SK-N-SH treated with all-trans-retinoic acid at 6 μM for 48 hours (cell line): ENCODE results near the gene KRTAP9-7.

Experiments
- ATAC-seq: fragments of 200-7000 bp; cut with Tn5 transposase; 3 replicates; pipeline ENCODE4 v1.9.1; 2020; ENCODE audit warnings: mild to moderate bottlenecking, moderate library complexity
- ARNTL ChIP-seq: fragments of 450-650 bp; formaldehyde crosslinking; IDR thresholded peaks from 2 replicates; pipeline ENCODE4 v1.5.0; 2020; ENCODE audit warnings: low read depth, mild to moderate bottlenecking, moderate library complexity, borderline replicate concordance
- BACH2 ChIP-seq: fragments of 250-450 bp; sonication (Bioruptor Pico); IDR thresholded peaks from 2 replicates; pipeline ENCODE4 v1.9.0; 2021; ENCODE audit warnings: mild to moderate bottlenecking, borderline replicate concordance
- CSDC2 ChIP-seq: fragments of 250-450 bp; sonication (Bioruptor Pico); IDR thresholded peaks from 2 replicates; pipeline ENCODE4 v1.5.0; 2020; ENCODE audit warnings: mild to moderate bottlenecking, moderate library complexity
- ESRRG ChIP-seq: fragments of 250-450 bp; sonication (Bioruptor Pico); IDR thresholded peaks from 2 replicates; pipeline ENCODE4 v1.6.1; 2021; ENCODE audit warnings: mild to moderate bottlenecking
- GLIS3 ChIP-seq: fragments of 250-450 bp; sonication (Bioruptor Pico); IDR thresholded peaks from 2 replicates; pipeline ENCODE4 v1.5.0; 2020; ENCODE audit warnings: mild to moderate bottlenecking, moderate library complexity
- ISL1 ChIP-seq: fragments of 250-450 bp; sonication (Bioruptor Pico); IDR thresholded peaks from 2 replicates; pipeline ENCODE4 v2.1.2; 2022; ENCODE audit warnings: mild to moderate bottlenecking, moderate library complexity
- OSR1 ChIP-seq: fragments of 250-450 bp; sonication (Bioruptor Pico); IDR thresholded peaks from 2 replicates; pipeline ENCODE4 v1.8.0; 2022; ENCODE audit warnings: moderate library complexity, mild to moderate bottlenecking, inconsistent platforms
- PPARA ChIP-seq: fragments of 250-450 bp; sonication (Bioruptor Pico); IDR thresholded peaks from 2 replicates; pipeline ENCODE4 v1.5.0; 2020; ENCODE audit warnings: mild to moderate bottlenecking, borderline replicate concordance
- RARB ChIP-seq: fragments of 250-450 bp; sonication (Bioruptor Pico); IDR thresholded peaks from 2 replicates; pipeline ENCODE4 v1.8.0; 2021; ENCODE audit warnings: mild to moderate bottlenecking, moderate library complexity
- SNAI2 ChIP-seq: fragments of 250-450 bp; sonication (Bioruptor Pico); IDR thresholded peaks from 2 replicates; pipeline ENCODE4 v1.5.0; 2020; ENCODE audit warnings: mild to moderate bottlenecking, moderate library complexity
- TCF4 ChIP-seq: fragments of 250-450 bp; sonication (Bioruptor Pico); IDR thresholded peaks from 2 replicates; pipeline ENCODE4 v1.8.0; 2021; ENCODE audit warnings: mild to moderate bottlenecking, moderate library complexity, borderline replicate concordance
- TOX ChIP-seq: fragments of 250-450 bp; sonication (Bioruptor Pico); IDR thresholded peaks from 2 replicates; pipeline ENCODE4 v1.8.0; 2021; ENCODE audit warnings: mild to moderate bottlenecking, moderate library complexity, borderline replicate concordance
- ZC3H10 ChIP-seq: fragments of 250-450 bp; sonication (Bioruptor Pico); IDR thresholded peaks from 2 replicates; pipeline ENCODE4 v1.5.1; 2021; ENCODE audit warnings: mild to moderate bottlenecking, moderate library complexity
- ZFP3 ChIP-seq: fragments of 250-450 bp; sonication (Bioruptor Pico); IDR thresholded peaks from 2 replicates; pipeline ENCODE4 v1.5.0; 2020; ENCODE audit warnings: mild to moderate bottlenecking, moderate library complexity
- ZNF565 ChIP-seq: fragments of 450-650 bp; formaldehyde crosslinking; conservative IDR thresholded peaks from 2 replicates; pipeline ENCODE4 v1.5.0; 2020; ENCODE audit warnings: low read depth, mild to moderate bottlenecking, moderate library complexity
- ZNF70 ChIP-seq: fragments of 450-650 bp; formaldehyde crosslinking; IDR thresholded peaks from 2 replicates; pipeline ENCODE4 v1.5.0; 2020; ENCODE audit warnings: mild to moderate bottlenecking, moderate library complexity
- ZNF8 ChIP-seq: fragments of 450-650 bp; formaldehyde crosslinking; IDR thresholded peaks from 2 replicates; pipeline ENCODE4 v1.5.0; 2020; ENCODE audit warnings: mild to moderate bottlenecking, moderate library complexity
- TF ChIP-seq, protein P1 (sequence below): fragments of 250-450 bp; sonication (Bioruptor Pico); IDR thresholded peaks from 2 replicates; pipeline ENCODE4 v1.5.0; 2020; ENCODE audit warnings: mild to moderate bottlenecking, moderate library complexity
- TF ChIP-seq, protein P2 (sequence below): fragments of 250-450 bp; sonication (Bioruptor Pico); IDR thresholded peaks from 2 replicates; pipeline ENCODE4 v1.8.0; 2020; ENCODE audit warnings: mild to moderate bottlenecking, moderate library complexity, borderline replicate concordance
- TF ChIP-seq, protein P3 (sequence below): fragments of 250-450 bp; sonication (Bioruptor Pico); IDR thresholded peaks from 2 replicates; pipeline ENCODE4 v1.5.1; 2020; ENCODE audit warnings: low read depth, mild to moderate bottlenecking, moderate library complexity
- TF ChIP-seq, protein P4 (sequence below): fragments of 250-450 bp; sonication (Bioruptor Pico); IDR thresholded peaks from 2 replicates; pipeline ENCODE4 v1.8.0; 2021; ENCODE audit warnings: low read depth, mild to moderate bottlenecking, moderate library complexity, borderline replicate concordance
- TF ChIP-seq, protein P5 (sequence below): fragments of 250-450 bp; sonication (Bioruptor Pico); IDR thresholded peaks from 2 replicates; pipeline ENCODE4 v1.5.1; 2021; ENCODE audit warnings: mild to moderate bottlenecking, moderate library complexity

Gene KRTAP9-7

DNA sequence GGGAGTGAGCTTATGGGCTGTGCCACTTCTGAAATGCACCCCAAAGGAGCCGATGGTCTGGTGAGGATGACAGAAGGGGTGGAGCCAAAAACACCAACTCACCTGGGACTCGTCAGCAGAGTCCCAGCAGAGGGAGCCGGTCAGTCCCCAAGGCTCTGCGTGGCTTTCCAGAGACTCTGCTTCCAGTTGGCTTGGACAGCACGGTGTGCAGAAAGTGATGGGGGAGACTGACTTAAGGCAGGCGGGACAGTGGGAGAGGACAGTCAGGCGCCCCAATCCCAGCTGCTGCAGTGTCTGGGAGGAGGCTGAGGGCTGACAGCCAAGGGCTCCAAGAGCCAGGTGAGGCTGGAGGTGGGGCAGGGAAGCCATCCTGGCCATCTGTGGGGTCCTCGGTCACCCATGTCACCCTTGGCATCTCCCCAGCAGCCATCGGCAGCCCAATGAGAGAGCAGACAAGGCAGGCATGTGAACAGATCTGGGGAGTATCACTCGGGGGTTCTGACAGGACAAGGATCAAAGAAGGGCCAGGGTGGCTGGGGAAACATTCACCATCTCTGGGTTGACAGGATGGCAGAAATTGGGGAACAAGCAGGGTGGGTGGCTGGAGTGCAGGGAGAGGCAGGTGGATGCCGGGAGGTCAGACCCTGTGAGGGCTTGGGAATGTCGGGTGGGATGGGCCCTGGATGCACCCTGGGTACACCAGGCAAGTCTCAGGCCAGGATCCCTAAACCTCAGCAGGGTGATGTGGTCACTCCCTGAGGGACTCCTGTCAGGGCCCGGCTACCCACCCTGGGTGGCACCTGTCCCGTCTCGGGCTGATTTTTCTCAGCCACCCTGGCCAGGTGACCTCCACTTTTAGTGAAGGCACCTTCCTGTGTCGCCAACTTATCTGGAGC, 48.9 kb downstream of the KRTAP9-7 start:
- TF ChIP-seq RARB (CRISPR knock-in tag) (no peak), OSR1 (CRISPR knock-in tag) (no peak), ZFP3 (CRISPR knock-in tag) (no peak), SNAI2 (CRISPR knock-in tag) (no peak), TCF4 (no peak), ZNF565 (CRISPR knock-in tag) (no peak), ESRRG (CRISPR knock-in tag) (no peak), ARNTL (CRISPR knock-in tag) (no peak), PPARA (CRISPR knock-in tag) (no peak), ISL1 (CRISPR knock-in tag) (no peak), CSDC2 (no peak)
- TF ChIP-seq, protein P1, sequence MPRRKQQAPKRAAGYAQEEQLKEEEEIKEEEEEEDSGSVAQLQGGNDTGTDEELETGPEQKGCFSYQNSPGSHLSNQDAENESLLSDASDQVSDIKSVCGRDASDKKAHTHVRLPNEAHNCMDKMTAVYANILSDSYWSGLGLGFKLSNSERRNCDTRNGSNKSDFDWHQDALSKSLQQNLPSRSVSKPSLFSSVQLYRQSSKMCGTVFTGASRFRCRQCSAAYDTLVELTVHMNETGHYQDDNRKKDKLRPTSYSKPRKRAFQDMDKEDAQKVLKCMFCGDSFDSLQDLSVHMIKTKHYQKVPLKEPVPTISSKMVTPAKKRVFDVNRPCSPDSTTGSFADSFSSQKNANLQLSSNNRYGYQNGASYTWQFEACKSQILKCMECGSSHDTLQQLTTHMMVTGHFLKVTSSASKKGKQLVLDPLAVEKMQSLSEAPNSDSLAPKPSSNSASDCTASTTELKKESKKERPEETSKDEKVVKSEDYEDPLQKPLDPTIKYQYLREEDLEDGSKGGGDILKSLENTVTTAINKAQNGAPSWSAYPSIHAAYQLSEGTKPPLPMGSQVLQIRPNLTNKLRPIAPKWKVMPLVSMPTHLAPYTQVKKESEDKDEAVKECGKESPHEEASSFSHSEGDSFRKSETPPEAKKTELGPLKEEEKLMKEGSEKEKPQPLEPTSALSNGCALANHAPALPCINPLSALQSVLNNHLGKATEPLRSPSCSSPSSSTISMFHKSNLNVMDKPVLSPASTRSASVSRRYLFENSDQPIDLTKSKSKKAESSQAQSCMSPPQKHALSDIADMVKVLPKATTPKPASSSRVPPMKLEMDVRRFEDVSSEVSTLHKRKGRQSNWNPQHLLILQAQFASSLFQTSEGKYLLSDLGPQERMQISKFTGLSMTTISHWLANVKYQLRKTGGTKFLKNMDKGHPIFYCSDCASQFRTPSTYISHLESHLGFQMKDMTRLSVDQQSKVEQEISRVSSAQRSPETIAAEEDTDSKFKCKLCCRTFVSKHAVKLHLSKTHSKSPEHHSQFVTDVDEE (CRISPR knock-in tag): no peak
- peak; percentile 38; the same call in 2 of the 3 replicates for ATAC-seq

DNA sequence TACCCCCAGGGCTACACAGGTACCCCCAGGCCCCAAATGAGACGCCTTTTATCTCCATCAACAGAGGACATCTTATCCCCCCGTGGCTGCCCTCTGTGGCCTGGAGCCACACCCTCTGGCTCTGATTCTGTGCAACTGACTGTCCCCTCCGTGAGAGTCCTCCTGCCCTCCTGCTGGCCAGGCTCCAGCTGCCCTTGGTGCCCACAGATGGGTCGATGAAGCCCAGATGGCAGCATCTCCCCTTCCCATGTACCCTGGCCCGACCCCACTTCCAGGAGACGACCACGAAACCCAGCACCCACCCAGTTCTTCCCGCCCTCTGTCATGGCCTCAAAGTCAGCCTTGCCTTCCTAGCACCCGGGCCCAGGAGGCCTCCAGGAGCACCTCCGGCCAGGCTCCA, 49.6 kb downstream of the KRTAP9-7 start:
- TF ChIP-seq GLIS3 (CRISPR knock-in tag) (no peak), BACH2 (CRISPR knock-in tag) (no peak)
- TF ChIP-seq, all 23 proteins: peak for 0
- no peak for ATAC-seq

DNA sequence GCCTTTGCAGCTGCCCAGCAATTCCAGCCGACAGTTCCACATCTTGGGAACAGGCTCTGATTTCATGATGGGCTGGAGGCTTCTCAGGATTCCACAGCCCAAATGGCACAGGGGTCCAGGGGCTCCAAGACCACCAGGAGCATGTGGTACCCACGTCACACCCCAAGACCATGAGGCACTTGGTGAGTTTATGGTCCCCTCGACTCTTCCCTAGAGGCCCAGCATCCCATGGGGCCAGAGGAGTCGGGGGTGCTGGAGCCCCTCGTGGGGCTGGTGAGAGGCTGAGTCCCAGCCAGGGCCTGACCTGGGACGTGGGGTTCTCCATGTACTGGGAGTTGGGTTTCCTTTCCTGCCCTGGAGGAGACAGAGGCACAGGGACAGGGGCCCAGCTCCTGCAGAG, 50.1 kb downstream of the KRTAP9-7 start:
- TF ChIP-seq ZC3H10 (CRISPR knock-in tag): no peak
- TF ChIP-seq GLIS3 (CRISPR knock-in tag): no peak
- TF ChIP-seq ZFP3 (CRISPR knock-in tag): no peak
- TF ChIP-seq, protein P2, sequence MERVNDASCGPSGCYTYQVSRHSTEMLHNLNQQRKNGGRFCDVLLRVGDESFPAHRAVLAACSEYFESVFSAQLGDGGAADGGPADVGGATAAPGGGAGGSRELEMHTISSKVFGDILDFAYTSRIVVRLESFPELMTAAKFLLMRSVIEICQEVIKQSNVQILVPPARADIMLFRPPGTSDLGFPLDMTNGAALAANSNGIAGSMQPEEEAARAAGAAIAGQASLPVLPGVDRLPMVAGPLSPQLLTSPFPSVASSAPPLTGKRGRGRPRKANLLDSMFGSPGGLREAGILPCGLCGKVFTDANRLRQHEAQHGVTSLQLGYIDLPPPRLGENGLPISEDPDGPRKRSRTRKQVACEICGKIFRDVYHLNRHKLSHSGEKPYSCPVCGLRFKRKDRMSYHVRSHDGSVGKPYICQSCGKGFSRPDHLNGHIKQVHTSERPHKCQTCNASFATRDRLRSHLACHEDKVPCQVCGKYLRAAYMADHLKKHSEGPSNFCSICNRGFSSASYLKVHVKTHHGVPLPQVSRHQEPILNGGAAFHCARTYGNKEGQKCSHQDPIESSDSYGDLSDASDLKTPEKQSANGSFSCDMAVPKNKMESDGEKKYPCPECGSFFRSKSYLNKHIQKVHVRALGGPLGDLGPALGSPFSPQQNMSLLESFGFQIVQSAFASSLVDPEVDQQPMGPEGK: no peak
- TF ChIP-seq ISL1 (CRISPR knock-in tag): no peak
- TF ChIP-seq BACH2 (CRISPR knock-in tag): no peak
- TF ChIP-seq ARNTL (CRISPR knock-in tag): no peak
- TF ChIP-seq, protein P3, sequence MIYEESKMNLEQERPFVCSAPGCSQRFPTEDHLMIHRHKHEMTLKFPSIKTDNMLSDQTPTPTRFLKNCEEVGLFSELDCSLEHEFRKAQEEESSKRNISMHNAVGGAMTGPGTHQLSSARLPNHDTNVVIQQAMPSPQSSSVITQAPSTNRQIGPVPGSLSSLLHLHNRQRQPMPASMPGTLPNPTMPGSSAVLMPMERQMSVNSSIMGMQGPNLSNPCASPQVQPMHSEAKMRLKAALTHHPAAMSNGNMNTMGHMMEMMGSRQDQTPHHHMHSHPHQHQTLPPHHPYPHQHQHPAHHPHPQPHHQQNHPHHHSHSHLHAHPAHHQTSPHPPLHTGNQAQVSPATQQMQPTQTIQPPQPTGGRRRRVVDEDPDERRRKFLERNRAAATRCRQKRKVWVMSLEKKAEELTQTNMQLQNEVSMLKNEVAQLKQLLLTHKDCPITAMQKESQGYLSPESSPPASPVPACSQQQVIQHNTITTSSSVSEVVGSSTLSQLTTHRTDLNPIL: no peak
- TF ChIP-seq, protein P4, sequence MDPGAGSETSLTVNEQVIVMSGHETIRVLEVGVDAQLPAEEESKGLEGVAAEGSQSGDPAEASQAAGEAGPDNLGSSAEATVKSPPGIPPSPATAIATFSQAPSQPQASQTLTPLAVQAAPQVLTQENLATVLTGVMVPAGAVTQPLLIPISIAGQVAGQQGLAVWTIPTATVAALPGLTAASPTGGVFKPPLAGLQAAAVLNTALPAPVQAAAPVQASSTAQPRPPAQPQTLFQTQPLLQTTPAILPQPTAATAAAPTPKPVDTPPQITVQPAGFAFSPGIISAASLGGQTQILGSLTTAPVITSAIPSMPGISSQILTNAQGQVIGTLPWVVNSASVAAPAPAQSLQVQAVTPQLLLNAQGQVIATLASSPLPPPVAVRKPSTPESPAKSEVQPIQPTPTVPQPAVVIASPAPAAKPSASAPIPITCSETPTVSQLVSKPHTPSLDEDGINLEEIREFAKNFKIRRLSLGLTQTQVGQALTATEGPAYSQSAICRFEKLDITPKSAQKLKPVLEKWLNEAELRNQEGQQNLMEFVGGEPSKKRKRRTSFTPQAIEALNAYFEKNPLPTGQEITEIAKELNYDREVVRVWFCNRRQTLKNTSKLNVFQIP (CRISPR knock-in tag): no peak
- no peak for TF ChIP-seq TOX (CRISPR knock-in tag)
- TF ChIP-seq SNAI2 (CRISPR knock-in tag): no peak
- no peak for TF ChIP-seq TCF4
- no peak for TF ChIP-seq CSDC2
- no peak for TF ChIP-seq ZNF70 (CRISPR knock-in tag)
- TF ChIP-seq, protein P1 (CRISPR knock-in tag): no peak
- TF ChIP-seq RARB (CRISPR knock-in tag): no peak
- TF ChIP-seq, protein P5, sequence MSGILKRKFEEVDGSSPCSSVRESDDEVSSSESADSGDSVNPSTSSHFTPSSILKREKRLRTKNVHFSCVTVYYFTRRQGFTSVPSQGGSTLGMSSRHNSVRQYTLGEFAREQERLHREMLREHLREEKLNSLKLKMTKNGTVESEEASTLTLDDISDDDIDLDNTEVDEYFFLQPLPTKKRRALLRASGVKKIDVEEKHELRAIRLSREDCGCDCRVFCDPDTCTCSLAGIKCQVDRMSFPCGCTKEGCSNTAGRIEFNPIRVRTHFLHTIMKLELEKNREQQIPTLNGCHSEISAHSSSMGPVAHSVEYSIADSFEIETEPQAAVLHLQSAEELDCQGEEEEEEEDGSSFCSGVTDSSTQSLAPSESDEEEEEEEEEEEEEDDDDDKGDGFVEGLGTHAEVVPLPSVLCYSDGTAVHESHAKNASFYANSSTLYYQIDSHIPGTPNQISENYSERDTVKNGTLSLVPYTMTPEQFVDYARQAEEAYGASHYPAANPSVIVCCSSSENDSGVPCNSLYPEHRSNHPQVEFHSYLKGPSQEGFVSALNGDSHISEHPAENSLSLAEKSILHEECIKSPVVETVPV (CRISPR knock-in tag): no peak
- TF ChIP-seq OSR1 (CRISPR knock-in tag): no peak
- no peak for TF ChIP-seq ZNF8 (CRISPR knock-in tag)
- TF ChIP-seq, all 23 proteins: peak for 0
- no peak for ATAC-seq
